IMR-90 (cell line): Measurements from ENCODE around the gene LIPE. TPM values are rescaled to one million over a fixed set of nuclear protein-coding genes. Genes with fewer than 3 reads are reported as not detected.

Experiments used
- ATAC-seq: fragments of 200-7000 bp; cut with Tn5 transposase; 2 replicates; pipeline ENCODE4 v1.9.1; 2020; ENCODE audit warnings: low read depth, mild to moderate bottlenecking, moderate library complexity
- BruUV-seq: library from RNA; stranded (reverse); fragments of 400-500 nt; replicated peaks from 2 replicates; lab custom pipeline; 2021; lab: Mats Ljungman, UMichigan
- CTCF ChIA-PET: fragments of 300-600 bp; formaldehyde crosslinking; extraction: SDS; loops from one replicate; lab custom pipeline; 2021; ENCODE audit warnings: antibody characterized with exemption; lab: Yijun Ruan, JAX
- POLR2A ChIA-PET: fragments of 300-600 bp; sonication (Branson Sonifier 250); formaldehyde crosslinking; loops from one replicate; lab custom pipeline; 2022; ENCODE audit warnings: antibody characterized with exemption; ENCODE audit not compliant: unreplicated experiment; lab: Charles Lee
- DNase-seq: peaks from one replicate; pipeline ENCODE4 v3.0.0; 2013
- H2AFZ ChIP-seq: replicated peaks from 2 replicates; pipeline ENCODE3; 2013; ENCODE audit warnings: low read length, mild to moderate bottlenecking; ENCODE audit not compliant: poor library complexity
- H2AK5ac ChIP-seq: 2 replicates; pipeline ENCODE4 v1.6.1; 2013; ENCODE audit warnings: low read depth, low read length, inconsistent platforms
- H2AK9ac ChIP-seq: replicated peaks from 2 replicates; pipeline ENCODE3; 2013; ENCODE audit warnings: mild to moderate bottlenecking, low read depth, low read length, moderate library complexity; ENCODE audit not compliant: poor library complexity
- H2BK120ac ChIP-seq: 2 replicates; pipeline ENCODE4 v1.6.1; 2013; ENCODE audit warnings: low read depth, low read length, inconsistent platforms
- H2BK15ac ChIP-seq: 3 replicates; pipeline ENCODE4 v1.6.1; 2013; ENCODE audit warnings: low read depth, low read length, inconsistent platforms
- H2BK20ac ChIP-seq: 2 replicates; pipeline ENCODE4 v1.6.1; 2013; ENCODE audit warnings: low read depth, mild to moderate bottlenecking, inconsistent platforms, low read length, moderate library complexity
- H2BK5ac ChIP-seq: 2 replicates; pipeline ENCODE4 v1.6.1; 2013; ENCODE audit warnings: mild to moderate bottlenecking, low read depth, low read length, inconsistent platforms; ENCODE audit not compliant: poor library complexity, severe bottlenecking
- H3K14ac ChIP-seq: replicated peaks from 2 replicates; pipeline ENCODE4 v1.6.1; 2013; ENCODE audit warnings: low read depth, low read length, inconsistent platforms
- H3K18ac ChIP-seq: 2 replicates; pipeline ENCODE4 v1.6.1; 2013; ENCODE audit warnings: low read depth, low read length, control low read depth
- H3K23ac ChIP-seq: 2 replicates; pipeline ENCODE4 v1.6.1; 2013; ENCODE audit warnings: low read depth, low read length, inconsistent platforms
- H3K27ac ChIP-seq: 2 replicates; pipeline ENCODE4 v1.5.1; 2013; ENCODE audit warnings: mild to moderate bottlenecking, control low read depth, low read length; ENCODE audit not compliant: insufficient read depth
- H3K27me3 ChIP-seq: 2 replicates; pipeline ENCODE4 v1.6.1; 2013; ENCODE audit warnings: low read length; ENCODE audit not compliant: control insufficient read depth, insufficient read depth
- H3K36me3 ChIP-seq: 2 replicates; pipeline ENCODE4 v1.6.1; 2013; ENCODE audit warnings: low read length, mixed read lengths; ENCODE audit not compliant: control insufficient read depth, insufficient read depth
- H3K4ac ChIP-seq: 2 replicates; pipeline ENCODE4 v1.6.1; 2013; ENCODE audit warnings: low read depth, low read length, inconsistent platforms
- H3K4me1 ChIP-seq: 2 replicates; pipeline ENCODE4 v1.6.1; 2013; ENCODE audit warnings: low read length, mixed read lengths; ENCODE audit not compliant: control insufficient read depth, insufficient read depth
- H3K4me2 ChIP-seq: 2 replicates; pipeline ENCODE4 v1.6.1; 2013; ENCODE audit warnings: low read depth, mild to moderate bottlenecking, control low read depth, low read length, moderate library complexity
- H3K4me3 ChIP-seq: 2 replicates; pipeline ENCODE4 v1.5.1; 2013; ENCODE audit warnings: low read depth, mild to moderate bottlenecking, control low read depth, low read length, moderate library complexity; ENCODE audit not compliant: insufficient read depth
- H3K56ac ChIP-seq: 2 replicates; pipeline ENCODE4 v1.6.1; 2013; ENCODE audit warnings: low read length, inconsistent platforms; ENCODE audit not compliant: insufficient read depth; ENCODE audit errors: extremely low read depth
- H3K79me1 ChIP-seq, 2 experiments: 2 replicates each; pipeline ENCODE4 v1.6.1; 2013; ENCODE audit warnings: low read length in 2 of 2, inconsistent platforms in 1 of 2, low read depth in 1 of 2
- H3K9ac ChIP-seq: 2 replicates; pipeline ENCODE4 v1.6.1; 2013; ENCODE audit warnings: low read depth, low read length, control low read depth
- H3K9me1 ChIP-seq: 2 replicates; pipeline ENCODE4 v1.6.1; 2013; ENCODE audit warnings: low read length, inconsistent platforms; ENCODE audit not compliant: insufficient read depth
- H3K9me3 ChIP-seq: 2 replicates; pipeline ENCODE4 v1.6.1; 2013; ENCODE audit warnings: low read length; ENCODE audit not compliant: control insufficient read depth, insufficient read depth
- H4K20me1 ChIP-seq: 2 replicates; pipeline ENCODE4 v1.6.1; 2013; ENCODE audit warnings: low read length, inconsistent platforms; ENCODE audit not compliant: insufficient read depth
- H4K5ac ChIP-seq: 2 replicates; pipeline ENCODE4 v1.6.1; 2013; ENCODE audit warnings: mild to moderate bottlenecking, low read depth, low read length, control low read depth
- H4K8ac ChIP-seq, 2 experiments: 2 replicates each; pipeline ENCODE4 v1.6.1; 2013; ENCODE audit warnings: low read depth in 2 of 2, low read length in 2 of 2, control low read depth in 1 of 2, inconsistent platforms in 1 of 2
- H4K91ac ChIP-seq: 2 replicates; pipeline ENCODE4 v1.6.1; 2013; ENCODE audit warnings: low read depth, low read length, inconsistent platforms; ENCODE audit not compliant: insufficient read depth
- BHLHE40 ChIP-seq: fragments of 150-350 bp; IDR thresholded peaks from 2 replicates; pipeline ENCODE4 v1.6.1; 2016; ENCODE audit warnings: mild to moderate bottlenecking, low read depth, low read length
- CHD1 ChIP-seq: IDR thresholded peaks from 2 replicates; pipeline ENCODE4 v1.6.1; 2012; ENCODE audit warnings: low read depth, low read length, improper control_type of control experiment
- POLR2A ChIP-seq: IDR thresholded peaks from 2 replicates; pipeline ENCODE4 v1.6.1; 2012; ENCODE audit warnings: mild to moderate bottlenecking, low read depth, low read length
- RFX5 ChIP-seq: IDR thresholded peaks from 2 replicates; pipeline ENCODE4 v1.8.0; 2012; ENCODE audit warnings: low read depth, mild to moderate bottlenecking, low read length, moderate library complexity
- SMC3 ChIP-seq: fragments of 150-350 bp; IDR thresholded peaks from 2 replicates; pipeline ENCODE4 v1.6.1; 2016; ENCODE audit warnings: low read depth, mild to moderate bottlenecking, antibody characterized with exemption, low read length, moderate library complexity
- WGBS, 2 experiments: methylation state at CpG; one replicate each; pipeline versions ENCODE4 v1.1.5 to v1.1.7; 2013; ENCODE audit warnings: missing lambda C conversion rate in 2 of 2; ENCODE audit not compliant: insufficient read length in 1 of 2; ENCODE audit errors: extremely low coverage in 2 of 2; 5-methylcytosine and 5-hydroxymethylcytosine counted together
- dilution Hi-C: fragments of 300-500 bp; cut with HindIII; formaldehyde crosslinking; loops from one replicate; pipeline ENCODE4 v1.14.3; 2018; ENCODE audit warnings: low sequenced_read_pairs; ENCODE audit not compliant: unreplicated experiment
- in situ Hi-C: fragments of 300-500 bp; cut with MboI; formaldehyde crosslinking; loops from 3 replicates; pipeline ENCODE4 v1.14.3; 2019; ENCODE audit warnings: low sequenced_read_pairs, inconsistent platforms, mixed read lengths
- intact Hi-C: fragments of 100-400 bp; cut with micrococcal nuclease; formaldehyde crosslinking; loops from 2 replicates; pipeline ENCODE4 v1.10.0; 2022
- polyA plus RNA-seq, 3 experiments: library from polyadenylated mRNA; depleted of rRNA; stranded (reverse); fragments of >200 nt; gene quantifications; 2 replicates each; pipeline ENCODE4 v1.2.3, GENCODE V29; 2012; ENCODE audit warnings: low replicate concordance in 1 of 3
- total RNA-seq: library from RNA; depleted of rRNA; stranded (reverse); fragments of >200 nt; gene quantifications from 2 replicates; pipeline ENCODE4 v1.2.3, GENCODE V29; 2012

LIPE gene
- total and polyA plus RNA-seq, 2 of the 4 experiments (the other 2 are of a cell fraction), result 1.1 to 5.4 TPM

DNA sequence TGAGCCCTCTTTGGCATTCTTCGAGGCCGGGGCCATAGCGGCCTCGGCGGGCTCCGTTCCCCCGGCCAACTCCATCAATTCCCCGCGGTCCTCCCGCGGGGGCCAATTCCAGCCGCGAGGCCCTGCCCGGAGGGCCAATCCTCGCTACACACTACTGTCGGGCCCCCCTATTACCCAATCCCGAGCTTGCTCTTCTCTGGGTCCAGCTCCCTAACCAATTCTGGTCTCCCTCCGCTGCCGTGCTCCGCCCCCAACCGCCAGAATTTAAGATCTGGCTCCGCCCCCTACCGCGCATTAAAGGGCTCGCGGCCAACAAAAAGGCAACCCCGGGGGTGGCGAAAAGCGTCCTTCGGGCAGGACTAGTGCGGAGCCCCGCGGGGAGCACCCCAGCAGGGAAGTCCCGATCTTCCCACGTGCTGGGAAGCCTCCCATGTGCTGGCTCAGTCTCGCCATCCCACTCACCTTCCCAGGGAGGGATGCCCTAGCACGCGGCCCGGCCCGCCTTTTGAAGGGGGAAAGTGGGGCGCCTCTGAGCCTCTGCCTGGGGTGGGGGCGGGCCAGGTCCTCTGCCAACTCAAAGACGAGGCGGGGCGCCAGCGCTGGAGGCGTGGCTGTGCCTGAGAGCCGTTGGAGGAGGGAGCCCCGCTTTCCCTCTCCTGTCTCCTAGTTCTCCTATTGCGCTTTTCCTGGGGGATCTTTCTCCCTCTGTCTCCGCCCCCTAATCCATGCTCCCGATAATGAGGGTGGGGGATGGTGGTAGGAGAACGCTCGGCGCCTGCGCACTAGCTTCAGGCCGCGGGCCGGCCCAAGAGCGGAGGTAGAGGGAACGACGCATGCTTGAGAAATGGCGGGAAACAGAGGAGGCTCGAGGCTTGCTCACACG is 3.5 kb downstream of the LIPE start (continued):
- TF ChIP-seq SMC3, result no peak
- TF ChIP-seq RFX5, result no peak
- TF ChIP-seq POLR2A, result no peak
- TF ChIP-seq CHD1, result no peak

DNA sequence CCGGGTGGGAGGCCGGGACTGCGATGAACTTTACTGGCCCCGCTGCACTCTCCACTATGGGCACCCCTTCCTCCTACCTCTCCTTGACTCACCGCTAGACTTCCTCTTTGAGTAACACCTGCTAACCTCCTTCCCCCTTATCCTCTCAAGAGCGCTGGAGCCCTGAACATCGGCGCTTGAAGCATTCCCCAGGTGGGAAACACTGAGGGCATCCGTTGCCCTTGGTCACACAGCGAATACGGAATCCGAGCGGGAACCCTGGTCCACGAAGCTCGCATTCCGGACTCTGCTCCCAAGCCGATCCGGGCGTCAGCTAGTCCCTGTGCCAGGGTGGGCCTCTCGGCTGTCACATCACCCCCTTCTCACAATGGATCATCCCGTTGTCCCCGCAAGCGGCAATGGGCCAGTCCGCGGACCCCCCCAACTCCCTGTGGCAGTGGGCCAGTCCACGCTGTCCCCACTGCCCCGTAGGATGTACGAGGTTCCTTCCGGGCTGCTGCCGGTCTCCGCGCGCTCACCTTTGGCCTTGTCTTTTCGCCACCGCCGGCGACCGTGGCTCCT is 4.2 kb downstream of the LIPE start:
- no TSS peak for BruUV-seq
- intact Hi-C loops (no loop called here), in situ Hi-C loops (no loop called here), dilution Hi-C loops (no loop called here)
- H3K18ac ChIP-seq, result no peak overlapping the region
- DNase-seq, result no peak
- H2AK5ac ChIP-seq, result peak overlapping the region; percentile 36
- H2BK5ac ChIP-seq, result no peak overlapping the region
- no peak overlapping the region for H3K56ac ChIP-seq
- no peaks in the 10 kb centered on the region for H3K36me3 ChIP-seq
- peak overlapping the region; percentile 57 to 84; a peak in 3 of 4 replicates for H4K8ac ChIP-seq
- H2BK15ac ChIP-seq, result no peak overlapping the region
- H3K4me1 ChIP-seq, result peaks cover 9% of the 10 kb centered on the region
- TF ChIP-seq CHD1, result no peak
- peak; percentile 81 for TF ChIP-seq BHLHE40
- H2AFZ ChIP-seq, result peak overlapping the region; percentile 96
- H3K4me2 ChIP-seq, result peak overlapping the region; percentile 84
- H3K23ac ChIP-seq, result peak overlapping the region; percentile 26
- peak overlapping the region; percentile 34 for H3K9ac ChIP-seq
- ChIA-PET POLR2A (no interaction called here), CTCF (interaction anchor here (1.1 to 2.0 kb wide), 2 partner anchors 15 to 17 kb away, joined by 5 to 9 read pairs; no protein-coding TSS in a partner anchor)
- no peak overlapping the region for H2BK20ac ChIP-seq
- 3% methylated on average over 26 of the region's 38 CpGs; no CpG with 5 or more reads in 1 of the 2 experiments for WGBS, 2 experiments
- peak overlapping the region; percentile 55 for H2AK9ac ChIP-seq
- H3K9me3 ChIP-seq, result no peaks in the 10 kb centered on the region
- H4K5ac ChIP-seq, result no peak overlapping the region; the same call in 1 of the 2 replicates
- peak overlapping the region; percentile 66 for H3K14ac ChIP-seq
- H3K9me1 ChIP-seq, result peaks cover 11% of the 10 kb centered on the region
- H3K4ac ChIP-seq, result peak overlapping the region; percentile 11; the same call in 1 of the 2 replicates
- no peak overlapping the region for H2BK120ac ChIP-seq
- H4K20me1 ChIP-seq, result peaks cover 11% of the 10 kb centered on the region; the same call in 1 of the 2 replicates
- H3K27ac ChIP-seq, result peak overlapping the region; percentile 11; the same call in 1 of the 2 replicates
- ATAC-seq, result peak; percentile 29
- peak overlapping the region; percentile 64 for H3K4me3 ChIP-seq
- H3K79me1 ChIP-seq, result peaks cover 4 to 19% of the 10 kb centered on the region in 2 experiments; a peak in 2 of 4 replicates
- no peaks in the 10 kb centered on the region for H3K27me3 ChIP-seq
- peak overlapping the region; percentile 36; the same call in 1 of the 2 replicates for H4K91ac ChIP-seq
